Jurkat, Clone E6-1 (cell line): ENCODE measurements around the gene DCD.
"Not testable (repeated sequence)": the region's sequence is repeated elsewhere in the genome, so short reads cannot be mapped to it uniquely, and the experiment has no call there.

ENCODE experiments used
- DNase-seq: peaks from one replicate; pipeline ENCODE4 v3.0.0-alpha.2; 2011; ENCODE audit warnings: low read depth, low spot score
- H3K4me3 ChIP-seq: 2 replicates; pipeline ENCODE4 v1.5.1; 2011; ENCODE audit warnings: mild to moderate bottlenecking, low read length, control low read depth, moderate library complexity

DCD gene

DNA sequence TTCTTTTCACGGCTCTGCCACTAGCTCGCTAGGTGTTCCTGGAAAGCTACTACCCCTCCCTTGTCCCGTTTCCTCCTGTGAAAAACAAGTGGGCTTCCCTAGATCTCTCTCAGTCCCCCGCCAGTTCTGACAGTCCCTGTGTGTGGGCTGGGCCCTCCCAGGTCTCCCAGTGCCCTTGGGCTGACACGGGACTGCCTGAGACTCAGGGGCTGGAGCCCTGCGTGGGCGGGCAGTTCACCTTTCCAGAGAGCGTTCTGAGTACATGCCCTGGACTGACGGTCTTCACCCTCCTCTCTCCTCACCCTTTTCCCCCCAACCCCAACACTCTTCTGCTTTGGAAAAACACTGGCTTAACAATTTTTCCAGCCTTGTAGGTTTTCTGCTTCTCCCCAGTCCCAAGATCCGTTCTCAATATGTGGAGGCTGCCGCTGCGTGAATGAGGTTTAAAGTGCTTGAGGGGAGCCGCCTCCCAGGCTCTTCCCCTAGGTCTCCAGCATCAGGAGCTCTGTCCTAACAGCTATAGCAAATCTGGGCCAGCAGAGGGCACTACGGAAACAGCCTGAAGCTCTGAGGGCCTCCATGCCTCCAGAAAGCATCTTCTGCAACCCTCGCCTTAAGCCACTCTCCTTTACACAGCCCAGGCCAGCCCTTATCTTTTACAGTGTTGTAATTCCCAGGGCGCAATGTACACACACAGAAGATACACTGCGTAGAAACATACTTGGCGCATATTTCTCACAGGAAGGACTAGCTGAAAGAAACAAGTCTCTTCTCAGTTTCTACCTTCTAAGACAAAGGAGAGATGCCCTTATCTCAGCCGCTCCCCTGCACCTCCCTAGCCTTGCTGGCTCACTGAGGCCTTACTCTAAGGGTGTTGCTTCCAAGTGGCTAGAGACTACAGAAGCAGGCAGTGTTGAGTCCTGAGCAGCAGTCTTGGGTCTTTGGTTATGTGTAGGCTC is 10.4 kb upstream of the DCD start:
- H3K4me3 ChIP-seq = no peak overlapping the region
- peak; percentile 41 for DNase-seq

DNA sequence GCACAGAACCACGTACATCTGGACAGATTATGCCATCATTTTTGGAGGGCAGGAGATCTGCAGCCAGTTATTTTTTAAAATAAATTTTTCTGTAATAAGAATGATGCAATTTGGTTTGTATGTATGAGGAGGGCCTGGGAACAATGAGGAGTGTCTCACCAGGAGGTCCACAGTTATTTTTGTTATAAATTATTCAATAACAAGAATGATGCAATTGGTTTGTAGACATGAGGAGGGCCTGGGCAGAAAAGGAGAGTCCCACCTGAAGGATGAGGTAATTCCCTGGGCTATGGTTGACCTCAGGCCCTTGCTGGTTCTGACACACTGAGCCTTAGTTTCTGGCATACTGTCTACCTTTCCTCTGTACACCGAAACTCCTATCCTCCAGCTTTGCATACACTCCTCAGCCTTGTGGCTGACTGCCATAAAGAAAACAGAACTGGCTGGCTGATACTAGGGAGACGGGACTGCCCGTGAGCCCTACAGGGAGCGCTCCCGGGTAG is 9.0 kb upstream of the DCD start:
- no peak overlapping the region for H3K4me3 ChIP-seq
- no peak for DNase-seq

DNA sequence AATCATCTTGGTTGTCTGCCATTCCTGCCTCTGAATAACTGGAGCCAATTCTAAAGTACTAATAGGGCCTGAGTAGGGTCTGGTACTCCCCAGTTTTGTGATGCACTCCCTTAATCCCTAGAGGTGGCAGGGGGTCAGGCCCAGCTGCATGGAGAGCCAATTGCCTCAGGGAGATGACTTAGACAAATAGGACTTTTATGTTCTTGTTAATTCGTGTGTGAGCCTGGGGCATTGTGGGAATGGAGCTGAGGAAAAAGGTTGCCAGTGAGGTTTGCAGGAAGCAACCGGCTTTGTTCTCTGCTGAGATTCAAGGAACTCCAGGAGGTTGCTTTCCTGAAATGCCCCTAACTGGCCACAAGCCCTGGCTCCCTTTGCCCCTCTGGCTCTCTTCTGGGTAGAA is 6.8 kb upstream of the DCD start:
- no peak for DNase-seq

DNA sequence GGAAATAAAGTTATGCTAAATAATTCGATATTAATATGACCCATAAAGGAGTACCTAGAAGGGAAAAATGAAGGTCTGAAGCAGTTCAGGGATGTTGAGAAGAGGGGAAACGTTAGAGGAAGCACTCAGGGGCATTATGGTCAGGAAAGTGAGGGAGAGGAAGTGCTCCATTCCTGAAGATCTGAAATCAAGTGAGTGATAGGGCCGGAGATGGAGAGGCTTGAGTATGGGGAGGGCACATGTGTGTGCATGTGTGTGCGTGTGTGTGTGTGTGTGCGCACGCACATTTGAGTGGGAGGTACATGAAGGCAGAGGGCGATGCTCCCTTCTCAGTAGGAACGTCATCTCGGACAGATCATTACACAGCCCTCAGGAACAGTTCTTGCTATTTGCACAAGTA is 4.9 kb upstream of the DCD start:
- no peak for DNase-seq
- no peak overlapping the region for H3K4me3 ChIP-seq

More for the DNA sequence above, 6.8 kb upstream of the DCD start:
- no peak overlapping the region for H3K4me3 ChIP-seq

DNA sequence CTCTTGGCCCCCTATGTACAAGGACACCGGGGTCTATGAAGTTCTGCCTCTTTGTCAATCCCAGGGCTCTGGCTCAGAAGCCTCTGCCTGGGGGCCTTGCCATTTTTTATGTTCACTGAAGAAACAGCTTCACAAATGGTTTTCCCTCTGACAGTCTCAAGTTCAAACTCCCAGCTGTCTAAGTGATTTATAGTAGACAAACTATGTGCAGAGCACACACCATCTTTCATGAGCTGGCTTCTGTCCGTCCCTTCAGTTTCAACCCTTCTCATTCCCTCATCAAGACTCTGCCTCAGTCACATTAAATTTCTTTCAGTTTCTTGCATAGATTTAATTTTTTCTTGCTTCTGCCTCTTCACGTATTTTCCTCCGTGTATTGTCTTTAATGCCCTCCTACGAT is 2.7 kb upstream of the DCD start:
- no peak overlapping the region for H3K4me3 ChIP-seq

DNA sequence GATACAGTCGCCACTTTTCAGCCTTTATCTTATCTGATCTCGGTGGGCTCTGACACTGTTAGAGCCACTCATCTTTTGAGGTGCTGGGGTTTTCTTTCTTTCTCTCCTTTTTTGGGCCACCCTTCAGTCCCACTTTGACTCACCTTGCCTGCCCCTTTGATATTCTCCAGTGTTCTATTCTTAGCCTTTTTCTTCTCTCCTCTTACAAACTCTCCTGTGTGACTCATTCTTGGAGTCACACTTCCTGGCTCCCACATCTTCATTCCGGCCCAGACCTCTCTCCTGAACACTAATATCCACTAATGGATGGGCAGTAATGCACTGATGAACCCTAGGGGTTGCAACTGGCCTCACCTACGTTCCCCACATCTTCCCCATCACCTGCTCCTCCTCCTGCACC is 2.2 kb upstream of the DCD start:
- H3K4me3 ChIP-seq = no peak overlapping the region
- DNase-seq = no peak

More for the DNA sequence above, 2.7 kb upstream of the DCD start:
- no peak for DNase-seq

DNA sequence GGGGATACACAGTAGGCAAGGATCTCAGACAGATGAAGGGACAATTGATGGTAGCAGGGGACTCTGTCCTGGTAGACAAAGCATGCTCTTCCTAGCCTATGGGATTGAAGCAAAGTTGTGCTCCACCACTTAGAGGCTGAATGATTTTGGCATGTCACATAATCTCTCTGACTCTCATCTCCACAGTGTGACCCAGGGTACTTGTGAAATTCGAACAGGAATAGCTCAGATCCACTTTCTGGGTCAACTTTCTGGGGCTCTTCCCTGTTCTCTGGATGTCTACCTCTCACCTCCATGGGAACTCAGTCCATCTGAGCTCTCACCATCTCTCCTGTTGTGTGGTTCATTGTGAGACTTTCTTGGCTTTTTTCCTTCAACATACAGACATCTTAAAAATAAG is 1.7 kb upstream of the DCD start:
- H3K4me3 ChIP-seq = no peak overlapping the region
- DNase-seq = no peak

DNA sequence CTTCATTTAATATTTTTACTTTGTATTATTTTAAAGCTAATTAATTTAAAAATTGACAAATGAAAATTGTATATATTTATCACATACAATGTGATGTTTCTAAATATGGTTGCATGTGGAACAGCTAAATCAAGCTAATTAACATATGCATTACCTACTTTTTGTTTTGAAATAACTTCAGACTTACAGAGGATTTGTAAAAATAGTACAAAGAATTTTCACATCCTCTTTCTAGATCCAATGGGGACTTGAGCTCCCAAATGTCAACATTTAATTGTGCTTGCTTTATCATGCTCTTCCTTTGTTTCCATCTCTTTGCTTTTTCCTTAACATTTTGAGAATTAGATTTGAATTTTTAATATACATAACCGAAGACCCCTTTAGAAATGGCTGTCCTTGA is 6.6 kb downstream of the DCD start:
- DNase-seq = no peak
- no peak overlapping the region for H3K4me3 ChIP-seq

DNA sequence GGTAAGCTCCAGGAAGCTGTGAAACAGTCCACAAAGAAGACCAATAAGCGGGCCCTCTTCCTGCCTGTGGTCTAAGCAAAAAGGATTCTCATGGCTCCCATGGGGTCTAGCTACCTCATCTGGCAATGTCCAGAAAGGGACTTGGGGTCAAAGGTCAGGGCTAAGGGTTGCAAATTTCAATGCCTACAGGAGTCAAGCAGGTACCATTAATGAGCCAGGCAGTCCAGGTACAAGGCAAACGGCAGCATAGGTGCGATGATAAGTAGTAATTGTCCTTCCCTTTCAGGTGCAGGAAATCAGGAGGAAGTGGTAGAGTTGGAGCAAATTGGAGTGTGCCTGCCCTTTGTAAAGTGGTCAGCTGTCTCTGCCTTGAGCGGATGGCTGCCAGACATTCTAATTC is 7.1 kb downstream of the DCD start:
- no peak overlapping the region for H3K4me3 ChIP-seq
- DNase-seq = no peak

DNA sequence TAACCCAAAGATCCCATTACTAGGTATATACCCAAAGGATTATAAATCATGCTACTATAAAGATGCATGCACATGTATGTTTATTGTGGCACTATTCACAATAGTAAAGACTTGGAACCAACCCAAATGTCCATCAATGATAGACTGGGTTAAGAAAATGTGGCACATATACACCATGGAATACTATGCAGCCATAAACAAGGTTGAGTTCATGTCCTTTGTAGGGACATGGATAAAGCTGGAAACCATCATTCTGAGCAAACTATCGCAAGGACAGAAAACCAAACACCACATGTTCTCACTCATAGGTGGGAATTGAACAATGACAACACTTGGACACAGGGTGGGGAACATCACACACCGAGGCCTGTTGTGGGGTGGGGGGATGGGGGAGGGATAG is 9.1 kb downstream of the DCD start:
- not testable (repeated sequence) for DNase-seq, H3K4me3 ChIP-seq

DNA sequence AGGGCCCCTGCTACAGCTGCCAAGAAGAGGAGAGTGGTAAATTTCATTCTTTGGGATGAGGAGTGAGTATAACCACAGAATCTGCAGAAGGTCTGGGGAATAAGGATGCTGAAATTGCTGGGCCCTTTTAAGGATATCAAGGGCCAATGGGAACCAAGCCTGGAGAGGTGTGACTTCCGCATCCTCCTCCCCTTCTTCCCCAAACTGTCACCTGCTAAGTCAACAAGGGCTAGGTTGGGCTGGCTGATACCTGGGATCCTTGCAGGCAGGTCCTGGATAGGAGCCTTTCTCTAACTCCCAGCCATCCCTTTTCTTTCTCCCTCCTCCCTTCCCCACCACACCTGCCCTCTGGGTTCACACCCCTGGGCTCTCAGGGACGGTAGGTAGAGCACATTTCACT is 13.4 kb downstream of the DCD start, which contains the start of gene LACRT:
LACRT (minus strand) TSS at position 101 of the 400 bp plus-strand sequence; CDS start at position 47, 54 bp downstream.
- no peak for DNase-seq

DNA sequence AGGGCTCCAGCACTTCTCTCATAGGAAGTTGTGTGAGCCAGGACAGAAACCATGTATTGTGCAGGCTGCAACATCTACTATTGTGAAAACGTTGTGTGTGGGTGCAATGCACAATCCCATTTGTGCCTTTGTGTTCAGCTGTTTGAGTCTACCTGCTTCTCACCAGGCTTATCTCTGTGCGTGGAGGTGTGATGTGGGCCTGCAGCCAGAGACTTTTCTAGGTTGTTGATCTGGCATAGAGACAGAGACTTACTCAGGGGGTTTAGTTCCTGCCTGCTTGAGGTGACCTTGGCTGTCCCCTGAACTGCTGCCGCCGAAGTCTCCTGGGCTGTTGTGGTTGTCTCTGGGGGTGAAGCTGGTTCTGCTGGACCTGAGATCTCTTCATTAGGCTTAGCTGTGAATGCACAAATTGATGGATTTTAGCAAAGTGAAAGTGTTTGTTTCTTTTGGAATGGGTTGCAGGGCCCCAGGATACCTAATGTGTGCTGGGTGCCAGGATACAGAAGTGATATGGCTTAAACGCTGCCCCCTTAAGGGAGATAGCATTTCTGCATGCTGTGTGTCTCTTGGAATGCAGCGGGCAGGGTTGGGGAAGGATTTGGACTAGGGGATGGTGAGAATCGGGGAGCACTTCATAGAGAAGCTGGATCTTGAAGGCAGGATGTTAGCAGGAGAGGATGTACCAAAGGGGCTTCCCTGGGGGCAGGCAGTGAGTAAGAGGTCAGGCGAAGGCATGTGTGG is 16.0 kb downstream of the DCD start:
- DNase-seq = no peak
- H3K4me3 ChIP-seq = no peak overlapping the region

More for the DNA sequence above, 13.4 kb downstream of the DCD start, which contains the start of gene LACRT:
- H3K4me3 ChIP-seq = no peak within 1 kb of the TSS

DNA sequence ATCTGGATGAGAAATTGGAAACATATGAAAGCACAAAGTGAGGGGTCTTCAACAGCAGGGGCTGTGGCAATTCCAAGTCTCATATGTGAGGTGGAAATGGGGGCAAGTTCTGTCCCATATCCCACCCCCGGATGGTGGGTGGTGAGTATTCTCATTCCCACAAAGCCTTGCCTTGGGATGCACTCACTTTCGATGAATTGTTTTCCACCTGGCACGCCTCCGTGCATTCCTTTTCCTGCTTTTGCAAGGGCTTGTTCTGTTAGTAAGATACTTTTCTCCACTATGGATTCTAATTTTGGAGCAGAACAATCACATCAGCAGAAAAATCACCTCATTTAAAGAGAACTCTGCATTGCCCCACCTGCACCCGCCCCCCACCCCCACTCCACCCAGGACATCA is 16.6 kb downstream of the DCD start:
- H3K4me3 ChIP-seq = no peak overlapping the region
- no peak for DNase-seq

DNA sequence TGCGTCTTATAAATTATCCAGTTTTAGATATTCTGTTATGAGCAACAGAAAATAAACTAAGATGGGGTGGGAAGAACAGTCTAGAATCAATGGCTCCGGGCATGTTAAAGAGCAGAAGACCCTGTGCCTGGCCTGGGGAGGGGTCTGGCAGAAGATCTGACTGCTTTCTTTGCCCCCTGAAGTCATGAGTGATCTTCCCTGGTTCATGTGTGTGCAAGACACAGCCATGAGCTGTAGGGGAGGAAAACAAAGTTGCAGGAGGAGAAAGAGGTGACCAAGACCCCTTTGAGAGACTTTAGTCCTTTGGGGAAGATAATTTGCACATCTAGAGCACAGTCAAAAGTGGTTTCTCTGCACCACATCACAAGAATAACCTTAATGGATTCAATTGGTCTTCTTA is 18.2 kb downstream of the DCD start:
- no peak overlapping the region for H3K4me3 ChIP-seq
- no peak for DNase-seq

DNA sequence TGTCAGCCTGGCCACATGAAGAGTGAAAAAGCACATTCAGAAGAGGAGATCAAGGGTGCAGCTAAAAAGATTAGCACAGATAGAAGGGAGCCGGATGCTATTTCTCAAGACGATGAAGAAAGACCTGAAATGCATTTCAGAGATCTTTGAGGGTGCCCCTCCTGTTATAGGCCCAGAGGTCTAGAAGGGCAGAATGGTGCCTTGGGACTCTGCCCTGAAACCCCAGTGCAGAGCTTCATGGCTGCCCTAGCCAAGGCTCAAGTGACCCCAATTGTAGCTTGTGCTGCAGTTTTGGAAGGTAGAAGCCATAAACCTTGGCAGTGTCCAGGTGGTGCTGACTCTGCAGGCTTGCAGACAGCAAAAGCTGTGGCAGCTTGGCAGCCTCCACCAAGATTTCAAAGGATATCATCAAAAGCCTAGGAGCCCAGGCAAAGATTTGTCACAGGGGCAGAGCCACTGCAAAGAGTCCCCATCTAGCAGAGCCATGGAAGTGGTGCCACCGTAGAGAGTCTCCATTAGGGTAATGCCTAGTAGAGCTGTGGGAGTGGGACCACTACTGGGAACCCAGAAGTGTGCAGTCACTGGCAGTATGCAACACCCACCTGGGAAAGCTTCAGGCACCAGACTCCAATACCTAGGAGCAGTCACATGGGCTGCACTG is 19.8 kb downstream of the DCD start:
- H3K4me3 ChIP-seq = no peak overlapping the region

DNA sequence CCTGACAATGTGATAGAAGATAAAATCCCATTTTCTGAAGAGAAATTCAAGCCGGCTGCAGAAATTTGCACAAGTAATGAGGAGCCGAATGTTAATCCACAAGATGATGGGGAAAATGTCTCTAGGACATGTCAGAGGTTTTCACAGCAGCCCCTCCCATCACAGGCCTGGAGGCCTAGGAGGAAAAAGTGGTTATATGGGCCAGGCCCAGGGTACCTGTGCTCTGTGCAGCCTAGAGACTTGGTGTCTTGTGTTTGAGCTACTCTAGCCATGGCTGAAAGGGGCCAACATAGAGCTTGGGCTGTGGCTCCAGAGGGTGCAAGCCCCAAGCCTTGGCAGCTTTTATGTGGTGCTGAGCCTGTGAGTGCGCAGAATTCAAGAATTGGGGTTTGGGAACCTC is 20.9 kb downstream of the DCD start:
- H3K4me3 ChIP-seq = no peak overlapping the region
- no peak for DNase-seq

More for the DNA sequence above, 19.8 kb downstream of the DCD start:
- DNase-seq = no peak

DNA sequence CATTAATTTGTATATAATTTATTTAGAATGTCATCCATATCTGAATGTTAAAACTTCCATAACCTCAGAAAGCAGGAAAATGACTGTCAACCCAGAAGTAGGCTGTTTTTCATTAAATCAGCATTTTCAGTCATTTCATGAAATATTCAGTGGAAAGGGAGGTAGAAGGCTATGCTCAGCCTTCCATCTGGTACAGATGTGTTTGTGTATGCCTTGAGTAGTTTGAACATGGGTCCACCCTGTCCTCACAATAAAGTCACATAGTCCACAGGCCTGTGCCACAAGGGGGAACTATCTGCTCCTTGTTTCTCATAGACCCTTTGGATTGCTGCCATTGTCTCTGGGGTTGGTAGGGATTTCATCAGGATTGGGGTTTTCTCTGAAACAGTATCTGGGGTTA is 22.6 kb downstream of the DCD start:
- H3K4me3 ChIP-seq = no peak overlapping the region
- DNase-seq = no peak

DNA sequence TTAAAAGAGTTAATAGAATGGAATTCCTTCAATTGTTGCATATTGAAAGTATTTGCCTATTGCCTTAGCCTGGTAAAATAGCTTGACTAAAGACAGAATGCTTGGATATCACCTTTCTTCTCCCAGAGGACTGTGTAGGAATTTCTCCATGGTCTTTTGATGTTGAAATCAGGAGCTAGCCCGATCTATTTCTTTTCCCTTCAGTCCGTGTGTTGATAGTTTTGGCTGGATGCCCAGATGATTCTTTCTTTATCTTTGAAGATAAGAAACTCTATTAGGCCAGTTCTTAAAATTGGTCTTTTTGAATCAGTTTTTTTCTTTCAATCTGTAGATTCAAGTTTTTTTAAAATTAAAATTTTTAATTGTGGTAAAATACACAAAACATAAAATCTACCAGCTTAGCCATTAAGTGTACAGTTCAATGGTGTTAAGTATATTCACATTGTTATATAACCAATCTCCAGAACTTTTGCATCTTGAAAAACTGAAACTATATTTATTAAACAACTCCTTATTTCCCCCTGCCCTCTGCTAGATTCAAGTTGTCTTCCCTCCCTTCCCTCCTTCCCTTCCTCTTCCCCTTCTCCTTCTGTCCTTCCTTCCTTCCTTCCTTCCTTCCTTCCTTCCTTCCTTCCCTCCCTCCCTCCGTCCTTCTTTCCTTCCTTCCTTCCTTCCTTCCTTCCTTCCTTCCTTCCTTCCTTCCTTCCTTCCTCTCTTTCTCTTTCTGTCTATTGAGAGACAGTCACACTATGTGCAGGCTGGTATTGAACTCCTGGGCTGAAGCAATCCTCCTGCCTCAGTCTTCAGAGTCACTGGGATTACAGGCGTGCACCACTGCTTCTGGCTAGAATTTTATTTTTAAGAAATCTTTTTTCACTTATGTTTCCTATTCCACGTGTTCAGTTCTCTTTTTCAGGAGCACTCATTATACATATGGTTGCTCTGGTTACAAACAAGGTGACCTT is 23.6 kb downstream of the DCD start:
- DNase-seq = no peak
- H3K4me3 ChIP-seq = no peak overlapping the region
